Stimulated activated CD4-positive, alpha-beta T cell treated with anti-CD3 and anti-CD28 coated beads, Interleukin-2, amount 100 ng/mL, for 4 hours (primary cell): Measurements from ENCODE around the gene DCHS2.

Experiments
- DNase-seq: peaks from one replicate; pipeline ENCODE4 v3.0.0-alpha.2; 2020; ENCODE audit warnings: low read depth

Gene DCHS2

DNA sequence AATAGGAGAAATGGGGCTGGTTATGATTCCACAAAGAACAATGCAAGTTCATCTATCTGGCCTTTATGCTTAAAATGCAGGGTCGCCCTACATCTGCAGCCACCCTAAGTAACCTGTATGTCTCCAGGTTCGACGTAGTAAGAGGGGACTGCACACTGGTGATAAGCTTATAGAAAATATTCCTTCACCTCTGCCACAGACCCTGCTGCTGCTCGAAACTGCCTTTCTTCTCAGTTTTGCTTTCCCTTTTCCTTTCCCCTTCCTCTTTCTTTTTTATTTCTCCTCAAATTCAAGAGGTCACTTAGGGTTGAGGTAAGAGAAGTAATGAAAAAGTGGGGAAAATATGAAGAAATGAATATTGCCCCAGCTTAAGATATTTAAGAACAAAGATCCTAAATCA lies 123.5 kb downstream of the DCHS2 start:
- no peak for DNase-seq

DNA sequence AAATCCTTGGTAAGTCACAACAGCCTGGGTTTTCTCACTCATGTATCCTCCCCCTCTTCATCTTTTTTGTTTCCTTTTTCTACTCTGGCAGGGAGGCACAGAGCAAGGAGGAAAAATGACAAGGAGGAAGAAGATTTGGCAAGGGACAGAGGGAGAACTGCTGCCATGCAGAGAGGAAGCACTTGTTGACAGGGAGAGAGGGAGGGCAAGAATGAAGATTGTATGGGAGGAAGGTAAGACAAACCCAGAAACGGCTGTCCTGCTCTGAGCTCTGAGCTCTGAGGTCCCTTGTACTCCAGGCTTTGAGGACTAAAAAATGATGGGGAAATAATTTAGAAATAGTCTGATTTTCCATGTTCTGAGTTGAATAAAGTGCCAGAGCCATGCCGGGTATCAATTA lies 123.9 kb downstream of the DCHS2 start:
- DNase-seq: no peak

DNA sequence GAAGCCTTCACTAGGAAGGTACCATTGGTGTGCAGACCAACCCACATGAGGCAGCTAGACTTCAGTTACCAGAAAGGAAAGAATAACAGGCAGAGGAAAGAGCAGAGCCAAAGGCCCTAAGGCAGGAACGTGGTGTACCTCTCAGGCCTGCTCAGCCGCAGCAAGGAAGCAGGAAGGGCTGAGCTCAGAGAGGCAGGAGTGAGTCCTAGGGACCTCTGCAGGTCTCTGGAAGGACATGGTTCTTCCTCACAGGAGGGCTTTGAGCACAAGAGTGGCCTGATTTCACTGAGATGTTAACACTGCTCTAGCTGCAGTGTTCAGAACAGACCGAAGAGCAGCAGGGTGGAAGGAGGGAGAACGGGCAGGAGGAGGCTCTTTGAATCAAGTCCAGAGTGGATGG lies 124.6 kb downstream of the DCHS2 start:
- no peak for DNase-seq

DNA sequence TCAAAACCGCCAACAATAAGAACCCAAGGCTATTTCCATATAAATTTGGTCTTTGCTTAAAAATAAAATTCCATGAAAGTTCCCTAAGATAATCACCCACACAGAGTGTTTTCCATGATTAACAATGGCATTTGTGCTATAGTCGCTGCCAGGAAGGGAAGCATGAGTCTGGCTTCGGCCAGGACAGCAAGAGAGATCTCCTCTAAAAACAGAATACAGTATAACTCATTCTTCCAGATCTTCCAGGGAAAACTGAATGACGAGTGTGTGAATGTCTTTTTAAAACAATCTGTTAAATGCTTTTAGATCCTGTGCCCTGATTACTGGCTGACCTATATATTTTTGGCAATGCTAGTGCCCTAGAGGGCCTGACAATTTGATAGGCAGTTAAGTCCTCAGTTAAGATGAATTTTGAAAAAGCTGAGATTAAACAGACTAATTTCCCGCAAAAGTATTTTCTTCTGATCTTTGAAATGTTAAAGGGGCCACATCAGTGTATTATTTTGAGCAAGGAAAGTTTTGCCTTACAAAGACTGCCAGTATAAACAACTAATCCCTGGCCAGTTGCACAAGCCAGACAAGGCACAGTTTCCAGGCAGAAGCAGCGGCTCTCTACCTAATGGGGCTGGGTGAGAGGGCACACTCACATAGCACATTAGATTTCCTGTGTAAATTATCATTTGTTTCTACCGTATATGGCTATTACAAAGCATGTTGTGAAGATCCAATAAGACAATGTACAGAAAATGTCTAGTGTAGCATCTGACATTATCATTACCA lies 127.3 kb downstream of the DCHS2 start:
- no peak for DNase-seq

DNA sequence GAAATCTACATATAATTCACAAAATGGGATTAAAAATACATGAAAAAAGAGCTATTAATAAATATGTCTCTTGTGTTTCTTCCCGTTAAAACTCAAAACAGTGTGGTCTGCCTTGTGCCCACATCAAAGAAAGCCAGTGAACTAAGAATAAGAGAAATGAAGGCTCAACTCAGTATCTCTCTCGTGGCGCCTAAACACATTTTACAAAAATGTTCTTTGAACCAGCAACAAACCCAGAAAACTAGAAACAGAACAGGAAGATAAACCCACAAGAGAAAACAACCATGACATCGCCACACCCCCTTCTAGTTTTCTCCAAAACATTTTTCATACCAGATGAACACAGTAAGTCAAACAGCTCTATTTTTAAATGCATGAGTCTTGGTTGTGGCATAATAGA lies 130.1 kb downstream of the DCHS2 start:
- DNase-seq: no peak

DNA sequence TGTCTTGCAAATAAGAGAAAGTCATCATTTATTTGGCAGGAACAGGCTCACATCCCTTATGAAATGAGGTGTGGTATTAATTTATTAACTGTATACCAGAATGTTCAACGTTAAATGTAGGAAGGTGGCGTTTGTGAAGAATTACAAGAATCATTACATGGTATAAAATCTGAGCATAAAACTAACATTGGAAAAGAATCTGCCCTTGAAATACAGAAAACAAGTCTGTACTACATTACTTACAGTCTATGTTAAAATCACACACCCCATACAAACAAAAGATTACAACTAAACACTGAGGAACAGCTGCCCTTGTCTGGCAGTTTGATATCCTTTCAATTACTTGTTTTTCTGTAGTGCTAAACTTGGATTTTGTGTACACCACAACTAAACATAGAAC lies 131.1 kb downstream of the DCHS2 start:
- no peak for DNase-seq

DNA sequence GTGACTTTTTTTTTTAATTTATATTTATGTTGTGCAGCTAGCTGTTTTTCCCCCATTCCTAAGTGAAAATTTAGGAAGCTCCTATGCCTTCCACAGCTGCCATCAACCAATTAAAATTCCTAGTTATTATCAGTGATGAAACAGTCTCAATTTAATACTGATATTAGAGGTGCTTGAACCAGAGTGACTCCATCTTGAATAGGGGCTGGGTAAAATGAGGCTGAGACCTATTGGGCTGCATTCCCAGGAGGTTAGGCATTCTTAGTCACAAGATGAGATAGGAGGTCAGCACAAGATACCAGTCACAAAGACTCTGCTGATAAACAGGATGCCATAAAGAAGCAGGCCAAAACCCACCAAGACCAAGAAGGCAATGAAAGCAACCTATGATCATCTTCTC lies 136.7 kb downstream of the DCHS2 start:
- DNase-seq: no peak

DNA sequence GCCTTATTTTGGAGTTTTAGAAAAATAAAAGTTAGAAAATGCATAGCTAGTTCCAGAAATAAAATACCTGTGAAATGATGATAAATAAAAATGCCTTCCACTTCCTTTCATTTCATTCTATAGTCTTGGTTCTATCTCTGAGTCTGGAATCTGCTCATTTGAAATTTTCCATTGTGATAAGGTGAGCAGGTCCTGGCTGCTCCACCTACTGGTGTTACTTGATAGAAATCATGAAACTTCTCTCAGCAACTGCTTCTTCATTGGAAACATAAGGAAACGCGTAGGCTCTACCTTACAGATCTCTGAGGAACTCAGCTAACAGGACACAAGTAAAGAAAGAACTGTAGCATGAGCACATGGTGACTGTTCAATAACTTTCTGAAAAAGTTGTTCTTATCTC lies 141.8 kb downstream of the DCHS2 start:
- no peak for DNase-seq

DNA sequence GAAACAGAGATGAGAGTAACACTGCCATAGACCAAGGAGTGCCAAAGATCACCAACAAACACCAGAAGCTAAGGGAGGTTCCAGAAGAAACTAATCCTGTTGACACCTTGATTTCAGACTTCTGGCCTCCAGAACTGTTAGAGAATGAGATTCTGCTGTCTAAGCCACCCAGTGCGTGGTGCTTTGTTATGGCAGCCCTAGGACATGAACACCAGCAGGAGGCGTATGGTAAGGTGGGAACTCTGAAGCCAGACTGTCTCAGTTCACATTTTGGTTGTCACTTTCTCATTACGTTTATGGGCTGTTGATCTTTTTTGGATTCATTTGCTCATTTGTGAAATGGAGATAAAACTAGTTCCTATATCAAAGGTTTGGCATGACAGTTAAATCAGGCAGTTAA lies 142.9 kb downstream of the DCHS2 start:
- no peak for DNase-seq

DNA sequence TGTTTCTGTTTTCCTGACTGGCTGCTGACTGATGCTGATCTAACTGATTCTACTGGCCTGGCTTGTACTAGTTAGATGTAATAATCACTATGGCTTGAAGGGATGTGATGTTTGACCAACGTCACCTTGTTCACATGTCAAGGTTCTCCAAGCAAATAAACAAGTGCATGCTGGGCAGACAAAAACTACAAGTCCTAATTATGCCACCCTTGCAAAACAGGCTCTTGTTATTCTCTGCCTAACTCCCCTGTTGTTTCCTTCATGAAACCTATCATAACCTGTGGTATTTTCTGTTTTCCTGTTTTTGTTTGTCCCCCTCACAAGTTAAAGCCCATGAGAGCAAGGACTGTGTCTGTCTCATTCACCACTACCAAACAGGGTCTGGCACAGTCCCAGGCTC lies 146.2 kb downstream of the DCHS2 start:
- DNase-seq: no peak

DNA sequence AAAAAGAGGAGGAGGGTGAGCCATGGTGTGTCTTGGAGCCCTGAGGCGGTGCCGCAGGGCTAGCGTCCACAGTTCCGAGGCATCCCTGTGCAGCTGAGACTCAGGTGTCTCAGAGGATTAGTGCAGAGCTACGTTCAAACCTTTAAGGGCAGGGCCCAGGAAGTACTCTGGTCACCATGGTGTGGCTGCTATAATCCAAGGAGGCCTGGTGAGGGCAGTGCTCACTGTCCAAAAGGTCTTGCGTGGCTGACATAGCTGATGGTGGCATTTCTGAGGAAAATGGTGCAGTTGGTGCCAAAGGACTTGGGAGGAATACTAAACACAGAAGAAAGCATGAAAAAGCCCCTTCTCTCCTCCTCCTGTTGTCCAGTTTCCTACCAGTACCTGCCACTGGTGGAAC lies 146.9 kb downstream of the DCHS2 start:
- DNase-seq: no peak

DNA sequence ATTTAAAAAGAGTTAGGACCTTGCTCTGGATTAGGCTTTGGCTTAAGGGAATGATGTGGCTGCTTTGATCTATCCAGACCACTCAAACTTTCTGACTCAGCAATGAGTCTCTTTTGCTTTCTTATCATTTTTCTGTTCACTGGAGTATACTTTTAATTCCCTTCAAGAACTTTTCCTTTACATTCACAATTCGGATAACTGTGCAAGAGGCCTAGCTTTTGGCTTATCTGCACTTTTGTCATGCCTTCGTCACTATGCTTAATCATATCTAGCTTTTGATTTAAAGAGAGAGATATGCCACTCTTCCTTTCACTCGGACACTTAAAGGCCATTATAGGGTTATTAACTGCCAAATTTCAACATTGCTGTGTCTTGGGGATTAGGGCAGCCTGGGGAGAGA lies 147.9 kb downstream of the DCHS2 start:
- DNase-seq: no peak

DNA sequence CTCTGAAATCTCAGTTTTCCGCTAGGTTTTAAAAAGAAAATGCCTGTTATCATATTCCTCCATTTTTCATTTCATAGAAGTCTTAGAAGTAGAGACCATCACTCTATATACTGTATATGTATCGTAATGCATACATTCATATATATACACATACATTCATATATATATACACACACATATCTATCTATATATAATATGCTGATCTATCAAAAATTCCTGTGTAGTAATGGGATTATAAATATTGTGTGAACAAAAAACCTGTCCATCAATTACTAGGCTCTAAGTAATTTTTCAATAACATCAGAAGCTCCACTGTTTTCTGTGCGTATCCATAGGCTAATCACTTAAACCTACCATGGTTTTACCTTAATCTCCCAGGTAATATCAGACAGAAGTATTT lies 150.2 kb downstream of the DCHS2 start:
- DNase-seq: no peak

DNA sequence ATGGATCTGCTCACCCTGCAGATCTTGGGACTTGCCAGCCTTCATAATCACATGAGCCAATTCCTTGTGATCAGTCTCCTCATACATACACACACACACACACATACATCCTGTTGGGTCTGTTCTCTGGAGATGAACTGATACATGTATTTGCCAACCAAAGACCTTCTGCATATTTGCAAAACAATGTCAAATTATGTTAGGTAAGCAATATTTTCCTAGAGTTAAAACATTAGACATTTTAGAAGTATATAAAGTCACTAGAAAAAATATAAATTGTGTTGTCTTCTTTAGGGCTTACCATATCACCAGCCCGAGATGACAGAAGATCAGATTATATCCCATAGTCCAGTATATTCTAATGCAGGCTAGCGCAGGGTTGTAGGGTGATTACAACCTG lies 156.0 kb downstream of the DCHS2 start:
- no peak for DNase-seq

DNA sequence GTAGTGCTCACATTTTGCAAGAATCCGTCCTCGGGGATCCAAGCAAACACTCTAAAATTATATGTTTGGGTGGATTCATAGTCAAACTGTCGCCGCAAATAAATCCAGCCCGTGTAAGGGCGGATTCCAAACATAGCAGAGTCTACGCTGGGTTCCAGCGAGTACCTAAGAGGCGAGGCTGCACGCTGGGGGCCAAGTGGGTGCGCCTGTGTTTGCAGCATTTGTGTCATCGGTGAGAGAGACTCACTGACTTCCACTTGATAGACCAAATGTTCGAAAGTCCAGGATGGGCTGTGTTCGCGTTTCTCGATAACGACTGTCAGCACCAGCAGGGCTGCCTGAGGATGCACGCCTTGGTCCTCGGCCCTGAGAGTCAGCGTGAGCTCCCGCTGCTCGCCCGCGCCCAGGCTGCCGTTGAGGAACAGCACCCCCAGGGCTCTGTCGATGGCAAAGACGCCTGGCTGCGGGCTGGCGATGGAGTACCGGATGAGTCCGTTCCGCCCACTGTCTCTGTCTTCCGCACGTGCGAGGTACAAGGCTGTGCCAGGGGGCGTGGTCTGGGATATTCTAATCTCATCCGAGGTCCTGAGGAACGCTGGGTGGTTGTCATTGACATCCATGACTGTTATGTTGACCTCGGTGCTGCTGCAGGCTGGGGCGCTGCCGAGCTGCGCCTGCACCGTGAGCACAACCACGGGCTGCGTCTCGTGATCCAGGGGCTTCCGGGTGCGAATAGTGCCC lies 158.7 kb downstream of the DCHS2 start:
- DNase-seq: peak; percentile 34

DNA sequence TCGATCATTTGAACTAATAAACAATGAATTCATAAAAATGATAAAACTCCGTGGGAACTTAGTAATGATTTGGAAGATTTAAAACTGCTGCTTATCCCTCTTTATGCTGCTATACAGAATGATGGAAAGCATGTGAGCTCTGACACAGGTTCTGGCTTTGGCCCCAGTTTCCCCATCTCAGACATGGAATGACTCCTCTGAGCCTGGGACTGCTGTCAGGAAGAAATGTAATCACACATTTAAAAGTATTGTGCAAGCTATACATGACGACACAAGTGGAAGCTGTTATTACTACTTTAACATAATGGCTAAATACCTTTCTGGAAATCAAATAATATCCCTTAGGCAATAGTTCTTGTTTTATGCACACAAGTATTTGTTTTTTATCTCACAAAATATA lies 161.7 kb downstream of the DCHS2 start:
- DNase-seq: no peak

DNA sequence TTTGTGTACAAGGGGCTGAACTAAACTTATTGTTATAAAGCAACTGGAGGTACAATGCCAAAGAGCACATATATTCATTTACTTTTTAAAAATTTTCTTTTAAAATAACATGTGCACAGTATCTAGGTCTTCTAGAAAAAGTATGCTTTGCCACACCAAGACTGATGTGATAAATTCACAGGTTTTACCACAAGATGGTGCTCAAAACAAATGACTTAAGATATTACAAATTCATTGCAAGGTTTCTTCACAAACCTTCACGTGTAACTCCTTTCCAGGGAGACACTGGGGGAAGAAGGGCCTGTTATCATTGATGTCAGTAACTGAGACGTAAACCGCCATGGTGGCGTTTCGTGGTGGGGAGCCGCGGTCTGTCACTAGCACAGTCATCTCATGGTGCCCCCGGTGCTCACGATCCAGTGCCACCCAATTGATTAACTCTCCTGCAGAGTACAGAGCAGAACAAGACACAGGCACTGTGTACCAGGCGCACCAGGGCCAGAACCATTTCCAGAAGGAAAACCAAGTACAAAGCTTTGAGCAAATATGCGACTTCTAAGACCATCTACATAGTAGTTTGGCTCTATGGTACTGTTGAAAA lies 162.2 kb downstream of the DCHS2 start:
- DNase-seq: no peak

DNA sequence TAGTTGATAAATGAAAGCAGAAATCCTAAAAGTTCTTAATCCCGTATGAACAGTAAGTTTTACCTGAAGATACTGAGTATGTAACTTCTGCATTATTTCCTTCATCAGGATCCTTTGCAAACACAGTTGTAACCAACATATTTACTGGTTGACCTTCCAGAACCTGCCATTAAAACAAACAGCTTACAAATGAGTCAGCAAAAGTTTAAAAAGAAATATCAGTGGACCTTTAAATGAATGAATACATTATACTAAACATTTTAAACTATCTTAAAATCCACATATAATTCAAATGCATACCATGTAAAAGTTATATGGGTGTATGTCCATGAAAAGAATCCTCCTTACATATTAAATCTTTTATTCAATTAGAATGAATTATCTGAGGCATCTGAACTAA lies 163.6 kb downstream of the DCHS2 start:
- no peak for DNase-seq

DNA sequence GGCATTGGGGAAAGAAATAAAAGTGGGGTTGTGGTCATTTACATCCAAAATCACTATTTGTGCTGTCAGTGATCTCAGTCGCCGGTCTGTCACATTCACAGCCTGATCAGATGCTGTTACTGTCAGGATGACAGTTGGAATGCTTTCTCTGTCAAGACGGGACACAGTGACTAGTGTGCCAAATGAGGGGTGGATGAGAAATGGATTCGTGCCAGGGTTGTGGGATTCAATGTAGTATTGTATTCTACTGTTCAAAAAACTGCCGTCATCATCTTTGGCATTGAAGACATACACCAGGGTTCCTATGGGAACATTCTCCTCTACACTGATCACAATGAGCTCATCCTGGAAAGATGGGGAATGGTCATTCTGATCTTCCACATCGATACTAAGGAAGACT lies 171.1 kb downstream of the DCHS2 start:
- no peak for DNase-seq

DNA sequence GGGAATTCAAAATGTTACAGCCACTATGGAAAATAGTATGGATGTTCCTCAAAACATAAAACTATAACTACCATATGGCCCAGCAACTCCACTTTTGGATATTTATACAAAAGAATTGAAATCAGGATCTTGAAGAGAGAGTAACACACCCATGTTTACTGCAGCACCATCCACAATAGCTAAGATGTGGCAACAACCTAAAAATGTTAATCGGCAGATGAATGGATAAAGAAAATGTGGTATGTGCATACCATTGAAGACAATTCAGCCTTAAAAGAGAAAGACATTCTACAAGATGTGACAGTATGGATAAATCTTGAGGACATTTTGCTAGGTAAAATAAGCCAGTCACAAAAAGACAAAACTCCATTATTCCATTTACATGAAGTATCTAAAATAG lies 171.9 kb downstream of the DCHS2 start:
- no peak for DNase-seq

DNA sequence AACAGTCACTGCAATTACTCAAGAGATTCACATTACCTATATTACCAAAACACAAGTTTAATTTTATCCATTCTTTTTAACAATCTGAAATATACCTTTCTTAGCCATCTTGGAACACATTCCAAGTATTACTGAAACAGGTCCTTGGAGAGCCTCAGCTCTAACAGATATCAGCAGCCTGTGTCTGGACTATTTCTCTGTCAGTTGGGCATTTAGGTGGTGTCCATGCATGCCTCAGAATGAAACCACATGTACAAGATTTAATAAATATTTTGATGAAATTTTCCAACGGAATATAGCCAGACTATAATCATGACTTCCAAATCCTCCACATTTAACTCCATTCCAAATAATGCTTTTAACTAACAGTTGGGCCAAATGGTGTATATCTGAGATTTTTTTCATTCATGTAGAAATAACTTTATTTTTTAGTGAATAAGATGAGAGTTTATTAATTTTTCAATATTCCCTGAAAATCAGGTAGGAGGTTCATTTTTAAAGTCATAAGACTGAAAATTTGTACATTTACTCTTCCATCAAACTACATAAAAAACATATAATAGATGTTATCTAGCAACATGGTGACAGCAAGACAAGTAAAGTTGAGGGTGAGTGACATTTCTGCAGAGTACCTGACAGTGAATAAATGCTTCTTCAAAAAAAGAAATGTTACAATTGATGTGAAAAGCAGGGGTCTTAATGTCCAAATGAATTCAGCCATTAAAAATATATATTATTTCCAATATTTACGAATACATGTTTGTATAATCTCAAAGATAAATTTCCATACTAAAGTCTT lies 174.2 kb downstream of the DCHS2 start:
- DNase-seq: no peak

DNA sequence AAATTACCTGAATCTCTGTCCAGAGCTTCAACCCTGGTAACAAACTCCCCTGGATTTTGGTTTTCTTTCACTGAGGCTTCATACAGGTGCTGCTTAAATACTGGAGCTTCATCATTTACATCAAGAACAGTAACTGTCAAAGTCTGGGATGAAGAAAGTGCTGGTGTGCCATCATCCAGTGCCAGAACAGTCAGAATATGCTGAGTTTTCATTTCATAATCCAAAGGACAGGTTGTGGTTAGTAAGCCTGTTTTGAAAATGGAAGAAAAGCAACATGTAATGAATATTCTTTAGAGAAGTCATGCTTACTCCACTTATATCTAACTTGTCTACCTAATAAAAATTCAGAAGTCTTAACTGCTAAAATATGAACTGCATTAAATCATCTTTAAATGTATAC lies 175.9 kb downstream of the DCHS2 start:
- no peak for DNase-seq

DNA sequence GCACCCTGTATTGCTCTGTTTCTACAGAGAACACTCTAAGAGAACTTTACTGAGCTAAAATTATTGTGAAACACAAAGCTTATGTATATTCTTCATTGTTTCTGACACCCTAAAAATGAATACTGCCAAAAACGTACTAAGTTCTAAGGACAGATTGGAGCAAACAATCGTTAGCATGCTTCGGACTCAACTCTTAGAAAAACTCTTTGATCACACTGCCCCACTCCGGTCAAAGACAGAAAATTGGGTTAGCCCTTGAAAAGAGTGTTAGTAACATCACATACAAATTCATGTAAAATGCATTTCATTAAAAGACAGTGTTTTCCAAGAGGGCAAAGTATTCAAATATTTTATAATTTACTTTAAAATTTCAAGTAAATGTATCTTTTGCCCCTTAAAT lies 177.4 kb downstream of the DCHS2 start:
- no peak for DNase-seq
